Ascending aorta (tissue), 2 donors: Measurements from ENCODE around the gene PLA2G2A. TPM values are rescaled to one million over a fixed set of nuclear protein-coding genes. Genes with fewer than 3 reads are reported as not detected.

ENCODE experiments used
- DNase-seq, 2 donors: peaks; one replicate each; pipeline ENCODE4 v3.0.0-alpha.2; 2019; ENCODE audit warnings: low spot score in 2 of 2
- H3K27ac ChIP-seq, 2 donors: fragments of 200-600 bp; sonication (generic); one replicate each; pipeline ENCODE4 v1.5.1; 2016 to 2017; ENCODE audit warnings: mild to moderate bottlenecking in 1 of 2
- H3K27me3 ChIP-seq: fragments of 200-600 bp; sonication (generic); one replicate; pipeline ENCODE4 v1.5.1; 2017
- H3K36me3 ChIP-seq, 2 donors: fragments of 200-600 bp; sonication (generic); one replicate each; pipeline ENCODE4 v1.5.1; 2016
- H3K4me1 ChIP-seq, 2 donors: fragments of 200-600 bp; sonication (generic); one replicate each; pipeline ENCODE4 v1.5.1; 2016 to 2017; ENCODE audit warnings: mild to moderate bottlenecking in 1 of 2
- H3K4me3 ChIP-seq, 2 donors: fragments of 200-600 bp; sonication (generic); one replicate each; pipeline ENCODE4 v1.5.1; 2016 to 2017; ENCODE audit warnings: mild to moderate bottlenecking in 1 of 2
- H3K9me3 ChIP-seq, 2 donors: fragments of 200-600 bp; sonication (generic); one replicate each; pipeline ENCODE4 v1.5.1; 2016
- intact Hi-C: fragments of 100-400 bp; cut with DNase I; formaldehyde crosslinking; loops from one replicate; pipeline ENCODE4 v1.15.1; 2023
- total RNA-seq: library from RNA; depleted of rRNA; stranded (reverse); fragments of >200 nt; gene quantifications from one replicate; pipeline ENCODE4 v1.1.0, GENCODE V29; 2016
- TF ChIP-seq, protein P1 (sequence below), 3 experiments: fragments of 200-600 bp in 2 of 3; fragments of 450-650 bp in 1 of 3; sonication (generic) in 2 of 3; IDR thresholded peaks; one replicate each; pipeline ENCODE4 v1.5.1; 2016 to 2019; ENCODE audit warnings: antibody characterized with exemption in 3 of 3, mild to moderate bottlenecking in 1 of 3, moderate library complexity in 1 of 3

Gene PLA2G2A
- total RNA-seq, 1 donor from 2014 or later: 761 TPM

DNA sequence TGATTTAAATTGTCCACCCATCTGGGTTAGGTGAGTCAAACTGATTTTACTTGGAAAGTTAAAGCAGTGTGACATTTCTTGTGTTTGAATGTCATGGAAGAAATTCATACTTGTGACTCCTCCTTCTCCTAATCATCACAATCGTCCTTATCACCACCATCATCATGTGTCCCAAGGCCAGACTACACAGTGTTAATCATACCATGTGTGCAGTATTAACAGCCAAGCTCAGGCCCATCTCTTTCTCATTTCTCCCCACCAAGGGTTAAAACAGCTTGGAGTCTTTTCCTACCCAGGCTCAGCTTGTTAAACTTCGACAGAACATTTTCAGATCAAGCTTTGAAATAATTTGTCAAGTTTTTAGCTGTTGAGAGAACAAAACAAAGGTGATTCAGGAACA is 33.5 kb downstream of the PLA2G2A start:
- H3K9me3 ChIP-seq: no peaks in the 10 kb centered on the region
- no peak overlapping the region for H3K4me3 ChIP-seq
- DNase-seq: no peak
- H3K27ac ChIP-seq: no peak overlapping the region
- TF ChIP-seq, protein P1, sequence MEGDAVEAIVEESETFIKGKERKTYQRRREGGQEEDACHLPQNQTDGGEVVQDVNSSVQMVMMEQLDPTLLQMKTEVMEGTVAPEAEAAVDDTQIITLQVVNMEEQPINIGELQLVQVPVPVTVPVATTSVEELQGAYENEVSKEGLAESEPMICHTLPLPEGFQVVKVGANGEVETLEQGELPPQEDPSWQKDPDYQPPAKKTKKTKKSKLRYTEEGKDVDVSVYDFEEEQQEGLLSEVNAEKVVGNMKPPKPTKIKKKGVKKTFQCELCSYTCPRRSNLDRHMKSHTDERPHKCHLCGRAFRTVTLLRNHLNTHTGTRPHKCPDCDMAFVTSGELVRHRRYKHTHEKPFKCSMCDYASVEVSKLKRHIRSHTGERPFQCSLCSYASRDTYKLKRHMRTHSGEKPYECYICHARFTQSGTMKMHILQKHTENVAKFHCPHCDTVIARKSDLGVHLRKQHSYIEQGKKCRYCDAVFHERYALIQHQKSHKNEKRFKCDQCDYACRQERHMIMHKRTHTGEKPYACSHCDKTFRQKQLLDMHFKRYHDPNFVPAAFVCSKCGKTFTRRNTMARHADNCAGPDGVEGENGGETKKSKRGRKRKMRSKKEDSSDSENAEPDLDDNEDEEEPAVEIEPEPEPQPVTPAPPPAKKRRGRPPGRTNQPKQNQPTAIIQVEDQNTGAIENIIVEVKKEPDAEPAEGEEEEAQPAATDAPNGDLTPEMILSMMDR (IDR thresholded peaks at IDR 0.05): no peak
- intact Hi-C loops: no loop called here
- H3K36me3 ChIP-seq: no peaks in the 10 kb centered on the region
- H3K4me1 ChIP-seq: no peaks in the 10 kb centered on the region
- no peaks in the 10 kb centered on the region for H3K27me3 ChIP-seq

DNA sequence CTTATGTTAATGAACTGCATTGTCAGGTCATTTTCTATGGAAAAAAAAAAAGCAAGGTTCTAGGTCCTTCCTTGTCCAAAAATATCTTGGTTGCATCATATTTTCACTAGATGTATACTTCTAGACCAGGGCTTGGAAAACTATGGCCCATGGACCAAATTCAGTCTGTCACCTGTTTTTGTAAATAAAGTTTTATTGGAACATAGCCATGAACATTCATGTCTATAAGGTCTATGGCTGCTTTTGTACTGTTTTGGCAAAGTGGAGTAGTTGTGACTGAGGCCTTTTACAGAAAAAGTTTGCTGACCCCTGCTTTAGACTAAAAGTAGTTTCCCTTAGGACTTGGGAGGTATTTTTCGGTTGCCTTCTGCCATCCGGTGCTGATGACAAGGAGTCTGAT is 36.8 kb downstream of the PLA2G2A start:
- intact Hi-C loops: no loop called here
- TF ChIP-seq, protein P1 (IDR thresholded peaks at IDR 0.05): no peak

DNA sequence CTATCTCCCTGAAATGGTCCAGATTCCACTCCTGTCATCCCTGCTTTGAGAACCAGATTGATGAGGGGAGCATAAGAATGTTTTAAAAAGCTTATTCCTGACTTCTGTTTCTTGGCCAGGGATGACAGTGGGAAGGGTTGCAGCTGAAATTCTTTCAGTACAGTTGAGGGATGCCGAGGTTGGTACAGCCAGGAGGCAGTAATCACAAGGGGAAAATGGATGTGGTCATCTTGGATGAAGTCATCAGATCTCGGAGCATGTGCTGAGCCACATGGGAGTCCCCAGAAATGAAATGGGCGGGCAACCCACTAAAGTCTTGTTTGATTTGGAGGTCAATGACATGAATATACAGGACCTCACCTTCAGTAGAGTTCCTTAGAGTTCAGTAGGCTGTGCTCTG is 37.3 kb downstream of the PLA2G2A start:
- Histone ChIP-seq H3K27me3 (no peaks in the 10 kb centered on the region), H3K9me3 (no peaks in the 10 kb centered on the region), H3K36me3 (no peaks in the 10 kb centered on the region), H3K27ac (no peak overlapping the region), H3K4me1 (no peaks in the 10 kb centered on the region), H3K4me3 (no peak overlapping the region)
- intact Hi-C loops: no loop called here
- TF ChIP-seq, protein P1 (IDR thresholded peaks at IDR 0.05): no peak
- DNase-seq: no peak

More for the DNA sequence above, 36.8 kb downstream of the PLA2G2A start:
- no peak for DNase-seq
- Histone ChIP-seq H3K36me3 (no peaks in the 10 kb centered on the region), H3K4me1 (no peaks in the 10 kb centered on the region), H3K4me3 (no peak overlapping the region), H3K27me3 (no peaks in the 10 kb centered on the region), H3K9me3 (no peaks in the 10 kb centered on the region), H3K27ac (no peak overlapping the region)

DNA sequence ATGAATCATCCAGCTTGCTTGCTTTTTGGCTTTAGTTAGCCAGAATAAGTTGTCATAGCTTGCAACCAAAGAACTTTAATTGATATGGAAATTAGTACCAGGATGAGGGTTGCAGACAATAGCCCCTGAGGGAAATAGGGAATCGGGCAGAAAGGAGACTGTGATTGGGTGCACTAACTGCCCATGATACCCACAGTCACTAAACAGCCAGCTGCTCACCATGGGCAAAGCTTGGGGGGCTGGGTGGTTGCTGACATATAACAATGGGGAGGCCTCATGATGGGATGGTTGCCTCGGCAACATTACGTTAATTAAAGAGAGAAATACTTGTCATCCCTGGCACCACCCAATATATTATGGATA is 38.2 kb downstream of the PLA2G2A start:
- Histone ChIP-seq H3K27ac (no peak overlapping the region), H3K4me1 (no peaks in the 10 kb centered on the region), H3K9me3 (no peaks in the 10 kb centered on the region), H3K36me3 (no peaks in the 10 kb centered on the region), H3K27me3 (no peaks in the 10 kb centered on the region), H3K4me3 (no peak overlapping the region)
- intact Hi-C loops: no loop called here
- TF ChIP-seq, protein P1 (IDR thresholded peaks at IDR 0.05): no peak
- no peak for DNase-seq

DNA sequence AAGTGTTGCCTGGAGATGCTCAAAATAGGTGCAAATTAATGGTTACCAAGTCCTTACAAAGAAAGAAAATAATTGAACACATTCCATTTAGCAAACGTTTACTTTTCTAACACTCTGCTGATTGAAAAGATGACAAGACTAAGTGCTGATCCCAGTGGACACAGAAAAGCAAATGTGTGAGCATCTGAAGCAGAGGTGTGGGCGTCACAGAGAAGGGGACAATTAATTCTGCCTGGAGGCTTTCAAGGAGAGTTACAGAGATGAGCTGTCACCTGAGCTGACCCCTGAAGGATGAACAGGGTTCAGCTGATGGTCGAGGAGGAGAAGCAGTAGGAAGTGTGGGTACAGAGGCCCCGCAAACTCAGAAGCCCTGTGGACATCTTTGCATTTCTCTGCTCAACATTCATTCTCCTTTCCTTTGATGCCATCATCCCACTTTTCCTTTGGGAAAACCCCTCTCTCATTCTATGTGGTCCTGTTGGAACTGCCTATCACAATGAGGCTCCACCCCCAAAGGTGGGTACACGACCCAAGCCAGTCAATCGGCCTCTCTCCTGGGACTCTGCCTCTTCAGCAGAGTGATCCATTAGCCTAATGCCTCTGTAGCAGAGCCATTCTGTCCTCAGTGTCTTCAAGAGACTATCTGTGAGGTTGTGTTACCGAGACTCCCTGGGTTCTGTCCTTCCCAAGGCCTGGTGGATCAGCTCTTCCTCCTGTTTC is 38.8 kb downstream of the PLA2G2A start:
- Histone ChIP-seq H3K9me3 (no peaks in the 10 kb centered on the region), H3K36me3 (no peaks in the 10 kb centered on the region), H3K27ac (no peak overlapping the region), H3K27me3 (no peaks in the 10 kb centered on the region), H3K4me1 (no peaks in the 10 kb centered on the region), H3K4me3 (no peak overlapping the region)
- DNase-seq: no peak
- TF ChIP-seq, protein P1 (IDR thresholded peaks at IDR 0.05): no peak
- intact Hi-C loops: no loop called here

DNA sequence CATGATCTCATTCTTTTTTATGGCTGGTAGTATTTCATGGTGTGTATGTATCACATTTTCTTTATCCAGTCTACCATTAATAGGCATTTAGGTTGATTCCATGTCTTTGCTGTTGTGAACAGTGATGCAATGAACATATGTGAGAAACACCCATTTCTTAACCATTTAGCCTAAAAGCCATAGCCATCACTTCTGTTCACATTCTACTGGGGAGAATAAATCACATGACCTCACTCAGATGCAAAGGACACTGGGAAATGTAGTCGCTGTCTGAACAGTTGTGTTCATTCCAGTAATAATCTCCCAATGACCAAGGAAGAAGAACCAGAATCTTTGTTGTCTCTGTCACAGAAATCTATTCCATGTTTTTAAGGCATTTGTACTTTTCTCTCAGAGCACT is 40.9 kb downstream of the PLA2G2A start:
- DNase-seq: no peak
- Histone ChIP-seq H3K36me3 (no peaks in the 10 kb centered on the region), H3K4me3 (no peak overlapping the region), H3K4me1 (no peaks in the 10 kb centered on the region), H3K27ac (no peak overlapping the region), H3K27me3 (no peaks in the 10 kb centered on the region), H3K9me3 (no peaks in the 10 kb centered on the region)
- TF ChIP-seq, protein P1 (IDR thresholded peaks at IDR 0.05): no peak
- intact Hi-C loops: no loop called here
